Measurements from ENCODE around the gene CTTN. TPM values are rescaled to one million over a fixed set of nuclear protein-coding genes. Genes with fewer than 3 reads are reported as not detected.

The CTTN gene
- total and polyA plus RNA-seq, 9 of the 15 experiments (the other 6 are each of a cell fraction or from before 2014, with no cell fraction given): 9.9 to 158 (median 99.7) TPM

DNA sequence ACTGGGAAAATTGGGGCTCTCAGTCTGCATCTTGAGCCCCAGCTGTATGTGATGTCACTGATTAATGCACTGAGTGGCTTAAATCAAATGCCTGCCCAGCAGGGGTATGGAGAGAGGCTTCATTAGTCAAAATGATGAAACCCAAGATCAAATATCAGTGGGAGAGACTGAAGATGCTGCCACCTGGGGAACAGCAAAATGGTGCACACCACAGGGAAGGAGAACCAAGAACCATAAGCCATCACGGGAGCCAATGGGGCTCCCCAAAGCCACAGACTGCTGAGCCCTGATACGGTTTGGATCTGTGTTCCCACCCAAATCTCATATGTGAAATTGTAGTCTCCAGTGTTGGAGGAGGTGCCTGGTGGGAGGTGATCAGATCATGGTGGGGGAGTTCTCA is 85.6 kb downstream of the CTTN start (continued):
- TF ChIP-seq ZNF124 (CRISPR knock-in tag; IDR thresholded peaks at IDR 0.05) (no peak), MAFG (tag; conservative IDR thresholded peaks at IDR 0.05) (no peak), CREBBP (IDR thresholded peaks at IDR 0.05; ENCODE audit: low read depth, low read length) (no peak)
- TF ChIP-seq, protein P1, sequence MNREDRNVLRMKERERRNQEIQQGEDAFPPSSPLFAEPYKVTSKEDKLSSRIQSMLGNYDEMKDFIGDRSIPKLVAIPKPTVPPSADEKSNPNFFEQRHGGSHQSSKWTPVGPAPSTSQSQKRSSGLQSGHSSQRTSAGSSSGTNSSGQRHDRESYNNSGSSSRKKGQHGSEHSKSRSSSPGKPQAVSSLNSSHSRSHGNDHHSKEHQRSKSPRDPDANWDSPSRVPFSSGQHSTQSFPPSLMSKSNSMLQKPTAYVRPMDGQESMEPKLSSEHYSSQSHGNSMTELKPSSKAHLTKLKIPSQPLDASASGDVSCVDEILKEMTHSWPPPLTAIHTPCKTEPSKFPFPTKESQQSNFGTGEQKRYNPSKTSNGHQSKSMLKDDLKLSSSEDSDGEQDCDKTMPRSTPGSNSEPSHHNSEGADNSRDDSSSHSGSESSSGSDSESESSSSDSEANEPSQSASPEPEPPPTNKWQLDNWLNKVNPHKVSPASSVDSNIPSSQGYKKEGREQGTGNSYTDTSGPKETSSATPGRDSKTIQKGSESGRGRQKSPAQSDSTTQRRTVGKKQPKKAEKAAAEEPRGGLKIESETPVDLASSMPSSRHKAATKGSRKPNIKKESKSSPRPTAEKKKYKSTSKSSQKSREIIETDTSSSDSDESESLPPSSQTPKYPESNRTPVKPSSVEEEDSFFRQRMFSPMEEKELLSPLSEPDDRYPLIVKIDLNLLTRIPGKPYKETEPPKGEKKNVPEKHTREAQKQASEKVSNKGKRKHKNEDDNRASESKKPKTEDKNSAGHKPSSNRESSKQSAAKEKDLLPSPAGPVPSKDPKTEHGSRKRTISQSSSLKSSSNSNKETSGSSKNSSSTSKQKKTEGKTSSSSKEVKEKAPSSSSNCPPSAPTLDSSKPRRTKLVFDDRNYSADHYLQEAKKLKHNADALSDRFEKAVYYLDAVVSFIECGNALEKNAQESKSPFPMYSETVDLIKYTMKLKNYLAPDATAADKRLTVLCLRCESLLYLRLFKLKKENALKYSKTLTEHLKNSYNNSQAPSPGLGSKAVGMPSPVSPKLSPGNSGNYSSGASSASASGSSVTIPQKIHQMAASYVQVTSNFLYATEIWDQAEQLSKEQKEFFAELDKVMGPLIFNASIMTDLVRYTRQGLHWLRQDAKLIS (CRISPR knock-in tag; IDR thresholded peaks at IDR 0.05): no peak

DNA sequence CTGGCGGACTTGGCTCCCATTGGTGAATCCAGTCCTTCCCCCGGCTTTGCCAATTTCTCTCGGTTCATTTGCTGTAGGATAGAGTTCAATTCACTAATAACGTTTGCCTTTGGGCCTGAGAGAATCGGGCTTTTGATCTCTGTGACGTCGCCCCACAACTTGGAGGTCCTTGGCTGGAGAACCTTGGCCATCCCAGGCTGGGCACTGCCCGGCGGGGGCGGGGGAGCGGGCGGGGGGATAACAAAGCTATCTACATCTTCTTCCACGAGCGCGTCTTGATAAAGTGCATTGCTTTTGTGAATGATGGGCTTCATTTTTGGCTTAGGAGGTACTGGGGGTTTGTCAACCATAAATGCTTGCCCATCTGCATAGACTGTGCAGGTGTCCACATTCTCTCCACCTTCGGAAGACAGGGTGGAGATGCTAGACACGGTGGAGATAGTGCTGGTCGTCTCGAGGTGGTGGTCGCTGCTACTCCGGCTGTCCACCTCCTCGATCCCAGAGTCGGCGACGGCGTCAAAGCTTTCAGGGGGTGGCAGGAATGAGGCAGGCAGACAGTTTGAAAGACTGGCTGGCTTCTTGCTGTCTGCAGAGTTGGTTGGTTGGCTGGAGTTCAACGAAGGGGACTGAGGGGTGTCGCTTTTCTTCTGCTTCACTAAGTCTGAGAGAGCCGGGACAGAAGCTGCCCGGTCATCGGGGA is 87.1 kb downstream of the CTTN start:
- Histone ChIP-seq H3K9ac (ENCODE audit: insufficient read depth in 1 of 2, low read depth in 2 of 2, low read length in 2 of 2) (no peak overlapping the region), H3K4me2 (ENCODE audit: insufficient read depth, low read length) (no peak overlapping the region), H4K20me1 (replicated peaks; ENCODE audit: control insufficient read depth, insufficient read depth, low read length) (peaks cover 8% of the 10 kb centered on the region; the same call in 1 of the 2 replicates), H3K79me2 (ENCODE audit: control insufficient read depth, insufficient read depth, low read length) (no peaks in the 10 kb centered on the region), H2AFZ (ENCODE audit: low read depth, low read length) (no peak overlapping the region), H3K4me3 (no peak overlapping the region), H3K4me1 (replicated peaks in 1 of 2; ENCODE audit: control insufficient read depth in 2 of 2, insufficient read depth in 2 of 2, low read length in 2 of 2) (peaks cover 0 to 10% of the 10 kb centered on the region in 2 experiments; a peak in 3 of 5 replicates), H3K9me1 (ENCODE audit: control insufficient read depth, insufficient read depth, low read length) (no peaks in the 10 kb centered on the region), H3K36me3 (ENCODE audit: control insufficient read depth, insufficient read depth, low read length) (no peaks in the 10 kb centered on the region), H3K9me3 (replicated peaks; ENCODE audit: control insufficient read depth, insufficient read depth, low read depth, low read length) (no peaks in the 10 kb centered on the region), H3K27ac (ENCODE audit: extremely low read depth, low read depth, low read length) (no peak overlapping the region), H3K27me3 (ENCODE audit: control insufficient read depth in 2 of 2, insufficient read depth in 2 of 2, low read length in 2 of 2) (peaks cover 36 to 69% of the 10 kb centered on the region in 2 experiments)
- ChIA-PET POLR2A (interaction anchor here (0.6 to 1.2 kb wide), 2 partner anchors 11 to 307 kb away, joined by 3 read pairs; no protein-coding TSS in a partner anchor), CTCF (ENCODE audit: low intra/inter-chr PET ratio) (no interaction called here)
- FAIRE-seq (no peak), DNase-seq (ENCODE audit: extremely low read depth in 1 of 4, low spot score in 3 of 4) (no peak), ATAC-seq (no peak)
- in situ Hi-C loops (cut with MboI) (no loop called here), intact Hi-C loops (cut with micrococcal nuclease) (no loop called here)
- no TSS peak for BruUV-seq (replicated peaks)
- 5% methylated on average over 31 of the region's 31 CpGs for WGBS (ENCODE audit: insufficient coverage, low coverage, missing lambda C conversion rate)
- no peak for TF ChIP-seq HNRNPUL1 (IDR thresholded peaks at IDR 0.05; ENCODE audit: low read length)
- TF ChIP-seq, protein P2, sequence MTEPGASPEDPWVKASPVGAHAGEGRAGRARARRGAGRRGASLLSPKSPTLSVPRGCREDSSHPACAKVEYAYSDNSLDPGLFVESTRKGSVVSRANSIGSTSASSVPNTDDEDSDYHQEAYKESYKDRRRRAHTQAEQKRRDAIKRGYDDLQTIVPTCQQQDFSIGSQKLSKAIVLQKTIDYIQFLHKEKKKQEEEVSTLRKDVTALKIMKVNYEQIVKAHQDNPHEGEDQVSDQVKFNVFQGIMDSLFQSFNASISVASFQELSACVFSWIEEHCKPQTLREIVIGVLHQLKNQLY (CRISPR knock-in tag; conservative IDR thresholded peaks at IDR 0.05): no peak
- TF ChIP-seq, protein P3, sequence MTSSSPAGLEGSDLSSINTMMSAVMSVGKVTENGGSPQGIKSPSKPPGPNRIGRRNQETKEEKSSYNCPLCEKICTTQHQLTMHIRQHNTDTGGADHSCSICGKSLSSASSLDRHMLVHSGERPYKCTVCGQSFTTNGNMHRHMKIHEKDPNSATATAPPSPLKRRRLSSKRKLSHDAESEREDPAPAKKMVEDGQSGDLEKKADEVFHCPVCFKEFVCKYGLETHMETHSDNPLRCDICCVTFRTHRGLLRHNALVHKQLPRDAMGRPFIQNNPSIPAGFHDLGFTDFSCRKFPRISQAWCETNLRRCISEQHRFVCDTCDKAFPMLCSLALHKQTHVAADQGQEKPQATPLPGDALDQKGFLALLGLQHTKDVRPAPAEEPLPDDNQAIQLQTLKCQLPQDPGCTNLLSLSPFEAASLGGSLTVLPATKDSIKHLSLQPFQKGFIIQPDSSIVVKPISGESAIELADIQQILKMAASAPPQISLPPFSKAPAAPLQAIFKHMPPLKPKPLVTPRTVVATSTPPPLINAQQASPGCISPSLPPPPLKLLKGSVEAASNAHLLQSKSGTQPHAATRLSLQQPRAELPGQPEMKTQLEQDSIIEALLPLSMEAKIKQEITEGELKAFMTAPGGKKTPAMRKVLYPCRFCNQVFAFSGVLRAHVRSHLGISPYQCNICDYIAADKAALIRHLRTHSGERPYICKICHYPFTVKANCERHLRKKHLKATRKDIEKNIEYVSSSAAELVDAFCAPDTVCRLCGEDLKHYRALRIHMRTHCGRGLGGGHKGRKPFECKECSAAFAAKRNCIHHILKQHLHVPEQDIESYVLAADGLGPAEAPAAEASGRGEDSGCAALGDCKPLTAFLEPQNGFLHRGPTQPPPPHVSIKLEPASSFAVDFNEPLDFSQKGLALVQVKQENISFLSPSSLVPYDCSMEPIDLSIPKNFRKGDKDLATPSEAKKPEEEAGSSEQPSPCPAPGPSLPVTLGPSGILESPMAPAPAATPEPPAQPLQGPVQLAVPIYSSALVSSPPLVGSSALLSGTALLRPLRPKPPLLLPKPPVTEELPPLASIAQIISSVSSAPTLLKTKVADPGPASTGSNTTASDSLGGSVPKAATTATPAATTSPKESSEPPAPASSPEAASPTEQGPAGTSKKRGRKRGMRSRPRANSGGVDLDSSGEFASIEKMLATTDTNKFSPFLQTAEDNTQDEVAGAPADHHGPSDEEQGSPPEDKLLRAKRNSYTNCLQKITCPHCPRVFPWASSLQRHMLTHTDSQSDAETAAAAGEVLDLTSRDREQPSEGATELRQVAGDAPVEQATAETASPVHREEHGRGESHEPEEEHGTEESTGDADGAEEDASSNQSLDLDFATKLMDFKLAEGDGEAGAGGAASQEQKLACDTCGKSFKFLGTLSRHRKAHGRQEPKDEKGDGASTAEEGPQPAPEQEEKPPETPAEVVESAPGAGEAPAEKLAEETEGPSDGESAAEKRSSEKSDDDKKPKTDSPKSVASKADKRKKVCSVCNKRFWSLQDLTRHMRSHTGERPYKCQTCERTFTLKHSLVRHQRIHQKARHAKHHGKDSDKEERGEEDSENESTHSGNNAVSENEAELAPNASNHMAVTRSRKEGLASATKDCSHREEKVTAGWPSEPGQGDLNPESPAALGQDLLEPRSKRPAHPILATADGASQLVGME (CRISPR knock-in tag; IDR thresholded peaks at IDR 0.05): no peak
- TF ChIP-seq CC2D1A (IDR thresholded peaks at IDR 0.05): no peak

Data from K562 (cell line).